RPMI8226 (cell line): Measurements from ENCODE around the gene PPP1CA.

Source experiments
- DNase-seq: peaks from one replicate; pipeline ENCODE4 v3.0.0-alpha.2; 2015

PPP1CA gene

GRCh38 chr11:67401495-67402191 is at the start of gene PPP1CA:
Gene PPP1CA (minus strand): TSS chr11:67401858. CDS start chr11:67401782, 76 bp downstream.
- peak; percentile 89 for DNase-seq

DNA sequence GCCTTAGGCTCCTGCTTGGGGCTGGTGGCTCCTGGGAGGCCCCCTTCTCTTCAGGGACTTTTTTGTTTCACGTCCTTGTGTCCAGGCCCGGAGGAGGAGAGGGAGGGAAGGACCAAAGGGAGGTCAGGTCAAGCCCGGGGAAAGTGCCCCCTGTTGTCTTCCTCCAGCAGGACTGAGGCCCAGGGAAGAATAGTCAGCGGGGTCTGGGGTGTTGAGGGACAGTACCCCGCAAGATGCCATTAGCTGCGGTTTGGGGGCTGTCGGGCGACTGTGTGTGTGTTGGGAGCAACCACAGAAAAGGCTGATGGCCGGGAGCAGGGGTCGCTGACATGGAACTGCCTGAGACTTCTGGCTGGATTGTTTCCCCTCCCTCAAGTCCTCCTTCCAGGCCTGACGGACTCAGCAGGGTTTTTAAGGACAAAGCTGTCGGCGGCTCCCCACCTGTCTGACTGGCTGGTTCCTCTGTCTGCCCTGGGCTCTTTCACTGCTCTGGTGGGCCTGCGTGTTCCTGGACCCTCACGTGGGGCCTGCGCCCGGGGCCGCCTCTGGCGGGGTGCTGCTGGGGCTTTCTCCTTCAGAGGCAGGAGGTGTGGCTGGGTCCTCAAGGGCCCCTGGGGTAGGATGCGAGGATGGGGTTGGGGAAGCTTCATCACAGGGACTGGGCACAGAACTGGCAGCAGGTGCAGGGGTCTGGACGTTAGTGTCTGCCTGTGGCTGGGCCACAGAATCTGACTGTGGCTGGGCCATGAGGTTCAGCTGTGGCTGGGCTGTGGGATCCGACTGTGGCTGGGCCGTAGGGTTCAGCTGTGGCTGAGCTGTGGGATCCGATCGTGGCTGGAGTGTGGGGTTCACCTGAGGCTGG is 49.4 kb upstream of the PPP1CA start:
- no peak for DNase-seq

GRCh38 chr11:67449116-67449844 is 47.6 kb upstream of the PPP1CA start:
- DNase-seq, result peak; percentile 94

DNA sequence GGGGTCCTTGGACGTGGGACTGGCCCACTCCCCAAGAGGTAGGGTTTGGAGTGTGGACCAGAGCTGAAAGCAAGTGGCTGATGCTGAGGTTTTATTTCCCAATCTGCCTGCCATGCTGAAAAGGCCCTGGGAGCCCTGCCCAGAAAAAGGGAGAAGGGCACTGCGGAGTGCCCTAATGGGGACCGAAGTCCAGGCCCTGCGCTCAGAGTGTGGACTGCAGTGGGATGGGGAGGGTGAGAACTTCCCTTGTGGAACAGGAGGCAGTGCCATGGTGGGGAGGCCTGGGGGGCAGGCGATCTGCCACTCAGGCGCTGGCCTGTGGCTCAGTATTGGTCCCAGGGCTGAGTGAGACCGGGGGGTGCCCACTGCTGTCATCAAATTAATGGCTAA is 46.6 kb upstream of the PPP1CA start:
- no peak for DNase-seq

- DNase-seq, result no peak
Observed at GRCh38 chr11:67445515-67445914, 43.9 kb upstream of the PPP1CA start.

GRCh38 chr11:67442504-67443404 is 41.1 kb upstream of the PPP1CA start:
- no peak for DNase-seq

- peak; percentile 46 for DNase-seq
Observed at GRCh38 chr11:67441731-67442351, 40.2 kb upstream of the PPP1CA start.

- peak; percentile 46 for DNase-seq
Observed at GRCh38 chr11:67441098-67441563, 39.5 kb upstream of the PPP1CA start.

DNA sequence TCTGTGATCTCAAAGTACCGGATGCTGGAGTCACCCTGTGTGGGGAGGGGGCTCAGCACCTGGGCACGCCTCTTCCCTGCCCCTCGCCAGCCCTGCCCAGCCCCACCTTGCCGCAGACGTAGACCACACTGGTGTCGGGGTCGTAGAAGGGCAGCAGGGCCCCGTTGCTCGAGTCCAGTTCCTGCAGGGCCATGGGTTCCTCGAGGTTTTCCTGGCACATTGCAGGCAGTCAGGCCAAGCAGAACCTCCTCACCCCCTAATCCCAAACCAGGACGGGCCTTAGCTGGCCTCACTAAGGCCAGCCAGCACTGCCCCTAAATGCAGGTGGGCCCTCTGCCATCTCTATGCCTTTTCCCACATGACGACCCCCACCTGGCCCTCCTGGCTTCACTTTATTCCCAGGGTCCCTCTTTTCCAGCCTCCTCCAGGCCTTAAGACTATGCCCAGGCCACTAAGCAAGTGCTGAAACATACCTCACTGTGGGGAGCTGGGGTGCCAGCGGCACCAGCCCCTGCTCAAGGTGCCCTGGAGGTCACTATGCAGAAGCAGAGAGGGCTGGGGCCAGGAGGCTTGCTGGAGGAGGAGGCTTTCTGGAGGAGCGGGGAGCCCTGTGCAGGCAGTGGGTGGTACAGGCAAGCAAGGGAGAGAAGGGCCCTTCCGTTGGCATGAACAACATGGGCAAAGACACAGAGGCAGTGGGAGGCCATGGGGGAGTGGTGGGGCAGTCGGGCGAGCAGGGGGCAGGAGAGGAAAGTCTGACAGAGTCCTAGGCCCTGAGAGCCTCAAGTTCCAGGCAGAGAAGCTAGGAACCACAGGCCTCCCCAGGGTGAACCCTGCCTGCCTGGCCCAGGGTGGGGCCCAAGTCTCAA is 38.8 kb upstream of the PPP1CA start:
- DNase-seq, result no peak

DNA sequence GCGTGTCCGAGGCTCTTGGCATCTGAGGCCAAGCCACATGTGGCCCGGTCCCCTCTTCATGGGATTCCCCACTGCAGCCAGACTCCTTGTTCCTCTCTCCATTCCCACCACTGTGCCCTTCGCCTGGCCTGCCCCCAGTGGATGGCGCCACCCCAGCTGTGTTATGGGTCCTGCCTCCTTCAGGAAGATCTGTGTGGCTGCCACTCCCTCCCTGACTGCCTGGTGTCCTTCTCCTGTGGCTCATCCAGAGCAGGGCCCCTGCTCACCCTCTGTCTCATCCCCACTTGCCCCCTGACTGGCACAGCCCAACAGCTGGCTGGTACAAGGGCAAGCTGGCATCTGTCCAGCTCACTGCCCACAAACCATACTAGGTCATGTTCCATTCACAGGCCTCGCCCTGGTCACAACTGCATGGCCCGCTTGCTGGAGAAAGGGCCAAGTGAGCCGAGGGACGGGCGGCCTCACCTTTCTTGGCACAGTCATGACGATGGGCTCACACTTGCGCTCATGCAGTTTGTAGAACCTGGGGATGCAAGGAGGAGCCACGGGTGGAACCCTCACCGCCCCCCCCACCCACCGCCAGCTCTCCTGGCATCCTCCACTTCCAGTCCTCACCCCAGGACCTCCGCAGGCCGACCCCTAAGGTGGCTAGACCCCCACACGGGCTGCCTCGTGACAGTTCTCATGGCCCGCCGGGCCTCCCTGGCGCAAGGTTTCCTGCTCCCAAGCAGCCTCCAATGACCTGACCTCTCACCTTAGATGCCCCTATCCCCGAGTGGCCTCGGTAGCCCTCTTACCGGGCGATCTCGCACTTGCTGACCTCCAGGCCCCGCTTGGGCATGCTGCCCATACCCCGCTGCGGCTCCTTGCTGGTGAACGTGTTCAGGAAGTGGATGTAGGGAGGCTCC is 37.9 kb upstream of the PPP1CA start:
- peak; percentile 59 for DNase-seq

GRCh38 chr11:67438158-67438902 is 36.7 kb upstream of the PPP1CA start:
- no peak for DNase-seq

- no peak for DNase-seq
Observed at GRCh38 chr11:67437809-67438157, 36.1 kb upstream of the PPP1CA start.

DNA sequence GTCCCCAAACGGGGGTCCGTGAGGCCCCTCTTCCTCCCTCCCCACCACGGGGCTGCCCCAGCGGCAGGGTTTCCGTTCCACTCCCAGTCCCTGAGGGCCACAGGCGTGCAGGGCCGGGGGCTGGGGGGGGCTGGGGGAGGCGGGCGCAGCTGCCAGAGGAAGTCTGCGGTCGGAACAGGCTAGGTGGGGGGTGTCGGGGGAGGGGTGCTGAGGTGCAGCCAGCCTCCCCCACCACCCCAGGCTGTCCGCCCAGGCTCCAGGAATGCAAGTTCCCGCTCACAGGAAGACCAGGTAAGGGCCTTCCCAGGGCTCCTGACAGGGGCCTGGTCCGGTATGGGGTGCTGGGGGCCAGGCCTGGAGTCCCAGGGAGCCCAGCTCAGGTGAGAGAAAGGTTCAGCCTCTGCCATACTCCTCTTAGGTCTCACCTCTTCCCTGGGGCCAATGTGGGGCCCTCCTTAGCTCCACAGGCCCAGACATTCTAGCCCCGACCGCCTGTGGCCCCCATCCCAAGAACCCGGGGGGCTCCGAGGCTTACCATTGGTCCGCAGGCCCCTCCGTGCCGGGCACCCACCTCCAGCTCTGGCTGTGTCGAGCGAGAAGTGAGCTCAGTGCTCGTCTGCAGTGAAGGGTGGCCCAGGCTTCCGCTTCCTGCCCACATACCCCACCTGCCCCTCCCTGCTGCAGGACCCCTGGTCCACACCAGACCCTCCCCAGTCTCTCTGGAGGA is 35.6 kb upstream of the PPP1CA start, which contains the start of gene PTPRCAP:
Gene PTPRCAP, minus strand, starts transcription at position 601 of the 727 bp plus-strand sequence. Its CDS starts 63 bp downstream, at position 538.
- DNase-seq, result no peak

DNA sequence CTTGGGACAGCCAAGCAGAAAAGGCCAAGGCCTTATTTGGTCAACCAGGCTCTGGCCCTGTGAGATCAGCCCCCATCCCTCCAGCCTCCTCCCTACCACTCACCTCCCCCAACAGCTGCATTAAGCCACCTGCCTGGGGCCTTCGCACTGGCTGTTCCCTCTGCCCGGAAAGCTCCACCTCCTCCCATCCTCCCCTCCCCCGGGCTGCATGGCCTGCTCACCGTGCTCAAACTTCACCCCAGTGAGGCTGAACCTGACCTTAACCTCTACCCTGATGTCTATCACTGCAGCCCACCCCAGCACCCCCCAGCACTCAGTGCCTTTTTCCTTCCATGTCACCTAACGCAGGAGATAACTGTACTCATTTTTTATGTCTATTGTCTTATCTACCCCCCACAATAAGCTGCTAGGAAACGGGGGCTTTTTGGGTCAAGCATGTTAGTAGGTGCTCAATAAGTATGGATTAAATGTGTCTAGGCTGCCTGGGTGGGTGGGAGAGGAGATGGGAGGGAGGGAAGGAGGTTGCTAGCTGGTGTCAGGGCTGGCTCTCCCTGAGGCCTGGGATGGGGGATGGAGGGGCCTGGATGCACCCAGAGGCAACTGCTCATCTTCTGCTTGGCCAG is 34.9 kb upstream of the PPP1CA start:
- DNase-seq, result no peak

DNA sequence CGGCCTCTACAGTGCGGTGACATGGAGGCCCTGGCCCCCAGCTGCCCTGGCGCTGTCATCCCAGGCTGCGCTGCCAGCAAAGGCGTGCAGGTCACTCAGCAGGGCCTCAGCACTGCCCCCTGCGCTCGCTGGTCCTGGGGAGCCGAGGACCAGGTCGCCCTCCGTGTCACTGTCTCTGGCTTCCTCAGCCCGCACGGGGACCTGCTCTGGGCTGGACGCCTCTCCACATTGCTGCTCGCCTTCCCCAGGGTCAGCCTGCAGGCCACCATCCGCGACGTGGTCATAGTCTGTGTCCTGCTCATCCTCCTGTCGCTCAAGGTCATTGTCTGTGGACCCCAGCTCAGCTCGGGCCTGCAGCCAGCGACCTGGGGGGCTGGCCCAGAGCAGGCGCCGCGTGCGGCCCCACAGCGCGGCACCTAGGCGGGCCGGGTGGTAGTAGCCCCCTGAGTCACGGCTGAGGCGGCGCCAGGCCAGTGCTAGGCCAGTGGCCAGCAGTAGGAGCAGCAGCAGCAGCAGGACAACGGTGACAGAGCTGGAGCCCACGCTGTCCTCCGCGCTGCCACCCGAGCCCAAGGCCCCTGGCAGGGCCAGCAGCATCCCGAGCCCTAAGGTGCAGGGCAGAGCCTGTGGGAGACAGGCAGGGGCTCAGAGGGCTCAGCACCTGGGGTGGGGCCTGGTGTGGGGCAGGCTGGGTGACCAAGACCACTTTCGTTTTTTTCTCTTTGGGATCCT is 34.2 kb upstream of the PPP1CA start:
- DNase-seq, result no peak

- DNase-seq, result no peak
Observed at GRCh38 chr11:67435031-67435726, 33.5 kb upstream of the PPP1CA start.
